ACC112 (cell line): ENCODE measurements around the gene CTIF.

Source experiments
- H2AFZ ChIP-seq: fragments of 200-600 bp; sonication (generic); one replicate; pipeline ENCODE4 v1.6.0; 2017; ENCODE audit warnings: antibody characterized with exemption, low read length; ENCODE audit not compliant: unreplicated experiment
- H3K27ac ChIP-seq: fragments of 200-600 bp; sonication (generic); 2 replicates; pipeline ENCODE4 v1.5.1; 2014; ENCODE audit warnings: low read depth, mild to moderate bottlenecking, antibody characterized with exemption, low read length, moderate library complexity
- H3K27me3 ChIP-seq: fragments of 200-600 bp; sonication (generic); 2 replicates; pipeline ENCODE4 v1.6.1; 2014; ENCODE audit warnings: mild to moderate bottlenecking, antibody characterized with exemption, low read length, moderate library complexity, mixed read lengths; ENCODE audit not compliant: insufficient read depth
- H3K36me3 ChIP-seq: fragments of 200-600 bp; sonication (generic); 2 replicates; pipeline ENCODE4 v1.6.1; 2016; ENCODE audit warnings: mild to moderate bottlenecking, antibody characterized with exemption, low read length, moderate library complexity, mixed read lengths; ENCODE audit not compliant: insufficient read depth
- H3K4me1 ChIP-seq: fragments of 200-600 bp; sonication (generic); one replicate; pipeline ENCODE4 v1.6.1; 2016; ENCODE audit warnings: low read length, mixed read lengths; ENCODE audit not compliant: insufficient read depth, unreplicated experiment, control insufficient read depth
- H3K4me3 ChIP-seq: fragments of 200-600 bp; sonication (generic); 2 replicates; pipeline ENCODE4 v1.5.1; 2014; ENCODE audit warnings: mild to moderate bottlenecking, low read depth, low read length
- H3K79me2 ChIP-seq: fragments of 200-600 bp; sonication (generic); one replicate; pipeline ENCODE4 v1.6.0; 2016; ENCODE audit warnings: low read length; ENCODE audit not compliant: control insufficient read depth, unreplicated experiment, insufficient read depth

CTIF gene

DNA sequence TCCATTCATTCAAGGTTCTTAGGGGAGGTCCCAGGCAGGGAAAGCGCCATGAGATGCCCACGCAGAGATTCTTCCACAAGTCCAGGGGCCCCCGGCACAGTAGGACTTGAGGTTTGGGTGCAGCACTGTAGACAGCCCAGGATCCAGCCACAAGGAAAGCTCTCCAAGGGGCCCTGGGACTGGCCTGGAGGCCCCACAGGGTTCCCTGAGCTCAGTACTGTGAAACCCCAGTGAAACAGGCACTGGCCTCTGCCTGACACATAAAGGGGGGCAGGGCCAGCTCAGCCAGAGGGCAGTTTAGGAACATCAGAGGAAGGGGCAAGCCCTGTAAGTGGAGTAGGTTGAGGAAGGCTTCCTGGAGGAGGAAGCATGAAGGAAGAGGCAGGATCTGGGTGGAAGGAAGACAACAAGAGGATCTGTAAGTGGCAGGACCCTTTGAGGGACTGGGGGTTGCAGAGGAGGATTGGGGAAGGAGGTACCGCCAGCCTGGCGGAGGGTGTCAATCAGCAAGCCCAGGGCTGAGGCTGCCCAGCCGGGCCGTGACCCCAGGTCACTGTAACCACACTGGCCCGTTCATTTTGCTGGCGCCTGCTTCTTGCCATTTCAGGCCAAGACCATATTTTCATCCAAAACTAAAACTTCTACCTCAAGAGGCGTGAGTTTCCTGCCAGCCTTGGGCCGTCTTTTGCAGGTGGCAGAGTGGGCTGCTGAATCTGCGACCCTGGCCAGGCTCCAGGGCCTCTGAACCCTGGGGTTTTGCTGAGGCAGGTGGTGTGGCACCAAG is 236.7 kb downstream of the CTIF start:
- Histone ChIP-seq H3K36me3 (peaks cover 8% of the 10 kb centered on the region; the same call in 1 of the 2 replicates), H3K79me2 (no peaks in the 10 kb centered on the region), H3K4me3 (no peak overlapping the region), H2AFZ (no peak overlapping the region), H3K27ac (no peak overlapping the region), H3K4me1 (peaks cover 18% of the 10 kb centered on the region), H3K27me3 (no peaks in the 10 kb centered on the region)

DNA sequence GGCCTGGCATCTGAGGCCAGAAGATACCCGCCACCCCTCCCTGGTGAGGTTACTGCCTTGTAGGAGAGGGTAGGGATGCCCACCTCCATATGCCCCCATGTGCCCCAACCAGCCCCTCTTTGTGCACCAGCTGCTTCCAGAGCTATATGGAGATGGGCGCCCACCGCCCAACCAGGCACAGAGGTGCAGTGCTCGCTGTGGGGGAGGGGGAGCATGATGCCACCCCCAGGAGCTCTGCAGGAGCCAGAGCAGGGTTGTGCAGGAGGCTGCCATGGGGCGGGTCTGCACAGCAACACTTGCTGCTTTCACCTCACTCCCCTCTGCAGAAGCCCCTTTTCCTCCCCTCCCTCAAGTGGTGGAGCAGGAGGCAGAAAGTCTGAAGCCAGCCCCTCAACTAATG is 237.3 kb downstream of the CTIF start:
- H3K27me3 ChIP-seq: no peaks in the 10 kb centered on the region
- H3K36me3 ChIP-seq: peaks cover 8% of the 10 kb centered on the region; the same call in 1 of the 2 replicates
- H2AFZ ChIP-seq: no peak overlapping the region
- H3K4me3 ChIP-seq: no peak overlapping the region
- H3K79me2 ChIP-seq: no peaks in the 10 kb centered on the region
- peaks cover 24% of the 10 kb centered on the region for H3K4me1 ChIP-seq
- no peak overlapping the region for H3K27ac ChIP-seq

DNA sequence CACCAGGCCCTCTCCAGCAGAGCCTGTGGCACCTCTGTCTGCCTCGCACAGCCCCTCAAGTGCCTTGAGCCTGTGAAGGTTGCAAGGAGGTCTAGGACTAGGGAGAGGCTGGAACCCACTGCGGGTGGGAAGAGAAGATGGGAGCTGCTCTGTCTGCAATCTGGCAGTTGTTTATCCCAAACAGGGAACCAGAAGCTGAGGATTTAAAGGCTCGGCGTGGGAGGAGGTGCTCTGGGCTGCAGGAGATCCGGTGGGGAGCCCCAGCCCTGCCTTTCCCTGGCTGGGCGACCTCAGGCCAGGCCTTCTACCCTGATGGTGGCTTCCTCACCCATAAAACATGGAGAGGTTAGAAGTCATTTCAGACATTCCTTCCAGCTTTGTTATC is 237.8 kb downstream of the CTIF start:
- Histone ChIP-seq H3K36me3 (peaks cover 8% of the 10 kb centered on the region; the same call in 1 of the 2 replicates), H3K4me3 (no peak overlapping the region), H3K27ac (no peak overlapping the region), H2AFZ (no peak overlapping the region), H3K27me3 (no peaks in the 10 kb centered on the region), H3K79me2 (no peaks in the 10 kb centered on the region), H3K4me1 (peaks cover 29% of the 10 kb centered on the region)

DNA sequence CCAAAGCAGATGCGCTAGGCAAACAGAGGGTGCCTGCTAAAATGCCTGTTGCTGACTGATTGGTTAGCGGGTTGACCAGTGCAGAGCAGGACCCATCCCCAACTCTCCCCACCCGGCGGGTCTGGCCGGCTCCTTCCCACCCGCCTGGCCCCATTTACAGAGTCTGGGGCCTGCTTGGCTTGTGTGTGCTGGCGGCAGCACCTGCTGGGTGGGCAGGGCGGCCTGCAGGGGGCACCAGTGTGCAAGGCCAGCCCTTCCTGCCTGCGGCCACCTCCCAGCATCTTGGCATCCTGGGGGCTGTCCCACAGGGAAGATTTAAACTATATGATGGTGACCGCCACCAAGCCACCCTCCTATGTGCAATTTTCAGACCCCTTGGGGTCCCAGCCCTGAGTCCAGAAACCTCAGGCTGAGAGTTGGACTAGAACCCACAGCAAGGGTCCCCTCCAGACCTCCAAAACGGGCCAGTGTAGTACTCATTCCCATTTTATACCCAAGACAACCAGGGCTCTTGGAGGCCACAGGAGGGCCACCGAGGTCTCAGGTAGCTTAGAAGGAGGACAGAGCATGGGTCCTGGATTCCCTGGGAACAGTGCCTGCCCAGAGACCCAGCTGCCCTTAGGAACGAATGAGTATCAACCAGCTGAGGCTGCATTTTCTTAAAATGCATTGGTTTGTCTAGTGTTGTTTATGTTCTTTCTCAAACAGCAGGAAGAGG is 238.4 kb downstream of the CTIF start:
- H3K27me3 ChIP-seq: no peaks in the 10 kb centered on the region
- H3K36me3 ChIP-seq: peaks cover 7% of the 10 kb centered on the region; the same call in 1 of the 2 replicates
- H3K4me3 ChIP-seq: no peak overlapping the region
- H3K4me1 ChIP-seq: peaks cover 34% of the 10 kb centered on the region
- no peak overlapping the region for H2AFZ ChIP-seq
- no peak overlapping the region for H3K27ac ChIP-seq
- H3K79me2 ChIP-seq: no peaks in the 10 kb centered on the region

DNA sequence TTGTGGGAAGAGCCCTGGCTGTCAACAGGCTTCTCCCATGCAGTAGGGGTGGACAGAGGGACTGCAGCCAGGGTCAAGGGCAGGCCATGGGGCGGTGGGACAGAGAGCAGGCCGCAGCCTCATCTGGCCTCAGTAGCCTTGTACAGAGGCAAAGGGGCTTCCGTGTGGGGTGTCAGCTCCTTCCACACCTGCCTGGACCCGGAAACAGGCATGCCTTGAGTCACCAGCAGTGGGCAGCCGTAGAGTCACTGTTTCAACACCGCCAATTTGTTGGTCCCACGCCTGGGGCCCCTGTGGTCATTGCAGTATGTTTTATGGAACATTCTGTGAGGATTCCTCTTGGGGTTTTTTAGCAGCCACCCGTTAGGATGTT is 238.9 kb downstream of the CTIF start:
- no peak overlapping the region for H3K27ac ChIP-seq

DNA sequence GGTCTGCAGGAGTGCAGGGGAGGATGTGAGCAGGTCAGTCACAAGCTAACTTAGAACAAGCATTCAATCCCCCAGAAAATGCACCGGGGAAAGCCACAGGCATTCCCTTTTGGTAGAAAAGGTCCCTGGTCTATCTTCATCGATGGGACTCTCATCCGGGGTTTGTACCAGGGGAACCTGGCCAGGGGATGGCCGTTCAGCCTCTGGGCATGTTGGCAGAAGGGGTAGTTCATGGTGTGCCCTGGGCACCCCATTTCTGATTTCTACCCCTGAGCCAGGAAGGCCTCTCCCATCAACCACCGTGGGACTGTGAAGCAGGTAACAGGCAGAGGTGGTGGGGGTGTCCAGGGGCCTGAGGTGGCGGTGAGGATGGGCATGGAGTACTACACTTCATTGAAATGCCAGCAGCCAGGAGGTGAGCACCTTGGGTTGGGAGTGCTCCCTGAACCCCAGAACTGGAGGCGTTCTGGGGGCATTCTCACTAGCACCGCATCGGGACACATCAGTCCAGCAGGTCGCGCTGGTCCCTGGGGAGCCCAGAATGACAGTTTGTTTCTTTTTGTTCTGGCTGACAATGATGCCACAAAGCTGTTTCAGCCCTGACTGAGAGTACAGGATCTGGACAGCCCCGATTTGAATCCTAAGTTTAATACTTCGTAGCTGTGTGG is 239.6 kb downstream of the CTIF start:
- Histone ChIP-seq H3K4me1 (peaks cover 45% of the 10 kb centered on the region), H3K27ac (no peak overlapping the region), H2AFZ (no peak overlapping the region), H3K36me3 (no peaks in the 10 kb centered on the region), H3K79me2 (no peaks in the 10 kb centered on the region), H3K27me3 (no peaks in the 10 kb centered on the region), H3K4me3 (no peak overlapping the region)

More for the DNA sequence above, 238.9 kb downstream of the CTIF start:
- Histone ChIP-seq H3K27me3 (no peaks in the 10 kb centered on the region), H3K79me2 (no peaks in the 10 kb centered on the region), H3K36me3 (peaks cover 1% of the 10 kb centered on the region; the same call in 1 of the 2 replicates), H3K4me1 (peaks cover 40% of the 10 kb centered on the region), H2AFZ (no peak overlapping the region), H3K4me3 (no peak overlapping the region)

DNA sequence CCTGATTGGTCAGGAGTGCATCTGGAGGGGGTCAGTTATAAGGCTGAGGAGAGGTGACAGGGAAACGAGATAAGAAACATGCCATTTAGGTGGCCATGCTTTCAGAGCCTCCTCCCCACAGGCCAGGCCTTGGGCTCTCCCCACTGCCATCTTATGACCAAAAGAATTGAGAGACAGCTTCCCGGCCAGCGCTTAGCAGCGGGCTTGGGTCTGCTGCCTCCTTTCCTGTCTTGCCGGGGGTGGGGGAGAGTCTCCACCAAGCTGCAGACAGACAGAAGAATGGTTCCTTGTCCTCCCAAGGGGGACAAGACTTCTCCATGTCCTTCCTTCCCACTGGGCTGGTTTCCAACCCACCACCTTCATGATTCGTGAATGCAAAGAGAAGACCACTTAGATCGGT is 240.6 kb downstream of the CTIF start:
- Histone ChIP-seq H3K36me3 (no peaks in the 10 kb centered on the region; the same call in 1 of the 2 replicates), H3K27me3 (no peaks in the 10 kb centered on the region), H2AFZ (no peak overlapping the region), H3K4me1 (peaks cover 45% of the 10 kb centered on the region), H3K4me3 (no peak overlapping the region), H3K79me2 (no peaks in the 10 kb centered on the region), H3K27ac (no peak overlapping the region)

DNA sequence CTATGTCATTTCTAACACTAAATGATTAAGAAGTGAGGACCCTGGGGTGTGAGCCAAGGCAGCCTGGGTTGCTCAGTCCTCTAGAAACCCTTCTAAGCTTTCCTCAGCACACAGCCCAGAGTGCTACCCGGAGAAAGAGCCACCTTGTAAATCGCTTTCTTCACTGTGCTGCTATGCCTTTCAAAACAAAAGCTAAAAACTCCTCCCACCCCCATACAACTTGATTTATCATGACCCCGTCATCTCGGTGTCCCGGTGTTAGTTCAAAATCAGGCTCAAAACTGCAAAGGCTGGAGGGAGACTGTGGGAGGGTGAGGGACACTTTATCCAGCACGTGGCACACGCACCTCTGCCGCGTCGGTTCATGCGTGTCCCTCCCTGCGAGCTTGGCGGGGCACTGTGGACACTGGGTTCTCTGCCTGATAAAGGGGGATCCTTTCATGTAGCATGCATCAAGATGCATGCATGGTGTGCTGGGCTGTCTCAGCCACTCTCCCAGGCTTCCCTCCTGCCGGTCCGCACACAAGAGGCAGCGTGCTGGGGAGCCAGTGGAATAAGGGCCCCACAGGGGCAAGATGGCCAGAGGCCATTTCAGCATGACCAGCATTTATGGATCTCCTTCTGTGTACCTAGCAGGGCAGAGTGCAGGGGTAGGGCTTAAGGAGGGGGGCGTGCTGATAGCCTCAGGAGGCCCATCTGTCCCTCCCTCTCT is 241.5 kb downstream of the CTIF start:
- H2AFZ ChIP-seq: no peak overlapping the region
- H3K36me3 ChIP-seq: no peaks in the 10 kb centered on the region; the same call in 1 of the 2 replicates
- H3K4me1 ChIP-seq: peaks cover 45% of the 10 kb centered on the region
- H3K4me3 ChIP-seq: no peak overlapping the region
- no peaks in the 10 kb centered on the region for H3K79me2 ChIP-seq
- no peak overlapping the region for H3K27ac ChIP-seq
- no peaks in the 10 kb centered on the region for H3K27me3 ChIP-seq

DNA sequence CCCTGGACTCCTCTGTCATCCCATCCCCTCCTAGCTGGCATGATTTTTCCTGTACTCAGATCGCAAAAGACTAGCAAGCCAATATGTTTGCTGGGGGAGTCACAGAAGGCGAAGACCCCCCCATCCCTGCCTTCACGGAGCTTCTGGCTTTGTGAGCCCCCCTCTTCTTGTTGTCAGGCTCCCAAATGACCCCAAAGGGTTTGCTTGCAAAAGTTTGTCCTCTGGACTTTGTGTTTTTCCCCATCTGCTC is 242.0 kb downstream of the CTIF start:
- Histone ChIP-seq H3K4me3 (peak overlapping the region; percentile 51), H3K27ac (no peak overlapping the region), H2AFZ (no peak overlapping the region), H3K4me1 (peaks cover 45% of the 10 kb centered on the region), H3K79me2 (no peaks in the 10 kb centered on the region), H3K27me3 (no peaks in the 10 kb centered on the region), H3K36me3 (no peaks in the 10 kb centered on the region; the same call in 1 of the 2 replicates)

DNA sequence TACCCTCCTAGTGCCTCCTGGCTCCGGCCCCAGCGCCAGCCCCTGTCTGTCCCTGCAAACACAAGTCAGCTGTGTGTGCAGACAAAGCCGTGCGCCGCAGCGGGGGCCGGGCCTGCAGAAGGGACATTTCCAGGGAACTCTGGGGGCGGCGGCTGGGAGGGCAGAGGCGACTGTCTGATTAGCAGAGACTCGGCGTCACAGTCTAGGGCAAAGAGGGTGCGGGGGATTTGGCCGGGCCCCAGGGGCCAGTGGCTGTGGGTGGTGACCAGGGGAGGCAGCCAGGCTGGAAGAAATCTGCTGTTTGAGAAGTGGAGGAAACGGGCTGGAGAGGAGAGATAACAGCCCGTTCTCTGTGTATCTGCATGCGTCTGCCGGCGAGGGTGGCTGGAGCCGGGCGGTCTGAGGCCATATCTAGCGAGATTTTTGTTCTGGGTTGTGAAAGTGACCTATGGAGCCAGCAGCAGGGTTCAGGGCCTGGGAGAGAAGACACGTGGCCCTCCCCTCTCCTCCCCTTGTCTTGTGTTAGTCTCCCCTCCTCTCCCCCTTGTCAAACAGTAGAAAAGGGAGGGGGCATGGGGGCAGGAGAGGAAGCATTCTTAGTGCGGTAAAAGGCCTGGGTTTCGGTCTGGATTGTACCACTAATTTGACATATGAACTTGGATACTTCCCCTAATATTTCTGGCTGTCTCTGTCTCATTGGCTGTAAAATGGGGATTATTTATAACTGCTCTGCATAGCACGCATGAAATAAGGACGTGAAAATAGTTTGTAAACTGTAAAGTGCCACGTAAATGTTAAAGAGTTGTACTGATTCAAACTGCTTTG is 242.5 kb downstream of the CTIF start:
- Histone ChIP-seq H3K36me3 (no peaks in the 10 kb centered on the region; the same call in 1 of the 2 replicates), H3K4me3 (peak overlapping the region; percentile 51), H3K27me3 (no peaks in the 10 kb centered on the region), H3K79me2 (no peaks in the 10 kb centered on the region), H3K27ac (peak overlapping the region; percentile 67), H3K4me1 (peaks cover 45% of the 10 kb centered on the region), H2AFZ (peak overlapping the region; percentile 52)
